Skeletal muscle tissue (tissue), 4 donors: ENCODE measurements around the gene OSBPL7. TPM values are rescaled to one million over a fixed set of nuclear protein-coding genes. Genes with fewer than 3 reads are reported as not detected.

Source experiments
- H3K27ac ChIP-seq: one replicate; pipeline ENCODE4 v1.7.0; 2013; ENCODE audit warnings: mild to moderate bottlenecking, low read depth, low read length, inconsistent platforms
- H3K27me3 ChIP-seq, 3 donors: one replicate each; pipeline ENCODE4 v1.7.0; 2013; ENCODE audit warnings: low read length in 3 of 3; ENCODE audit not compliant: control insufficient read depth in 3 of 3, insufficient read depth in 3 of 3
- H3K36me3 ChIP-seq, 3 donors: one replicate each; pipeline ENCODE4 v1.7.0; 2013; ENCODE audit warnings: low read length in 3 of 3; ENCODE audit not compliant: control insufficient read depth in 3 of 3, insufficient read depth in 3 of 3
- H3K4me1 ChIP-seq, 3 donors: one replicate each; pipeline ENCODE4 v1.7.0; 2013; ENCODE audit warnings: low read length in 3 of 3, mild to moderate bottlenecking in 3 of 3; ENCODE audit not compliant: control insufficient read depth in 3 of 3, insufficient read depth in 3 of 3
- H3K4me3 ChIP-seq, 3 donors: one replicate each; pipeline ENCODE4 v1.7.0; 2013; ENCODE audit warnings: low read length in 3 of 3
- H3K9ac ChIP-seq, 3 donors: one replicate each; pipeline ENCODE4 v1.7.0; 2013; ENCODE audit warnings: low read length in 3 of 3, mild to moderate bottlenecking in 3 of 3, moderate library complexity in 2 of 3, low read depth in 1 of 3
- H3K9me3 ChIP-seq, 3 donors: one replicate each; pipeline ENCODE4 v1.7.0; 2013; ENCODE audit warnings: low read length in 3 of 3; ENCODE audit not compliant: control insufficient read depth in 3 of 3
- total RNA-seq: library from RNA; depleted of rRNA; stranded (reverse); fragments of >200 nt; gene quantifications from one replicate; pipeline ENCODE4 v1.2.3, GENCODE V29; 2014
- donor health status: Osteomylitis.

Gene OSBPL7
- total RNA-seq, 1 donor from 2014 or later, result 8.4 TPM

DNA sequence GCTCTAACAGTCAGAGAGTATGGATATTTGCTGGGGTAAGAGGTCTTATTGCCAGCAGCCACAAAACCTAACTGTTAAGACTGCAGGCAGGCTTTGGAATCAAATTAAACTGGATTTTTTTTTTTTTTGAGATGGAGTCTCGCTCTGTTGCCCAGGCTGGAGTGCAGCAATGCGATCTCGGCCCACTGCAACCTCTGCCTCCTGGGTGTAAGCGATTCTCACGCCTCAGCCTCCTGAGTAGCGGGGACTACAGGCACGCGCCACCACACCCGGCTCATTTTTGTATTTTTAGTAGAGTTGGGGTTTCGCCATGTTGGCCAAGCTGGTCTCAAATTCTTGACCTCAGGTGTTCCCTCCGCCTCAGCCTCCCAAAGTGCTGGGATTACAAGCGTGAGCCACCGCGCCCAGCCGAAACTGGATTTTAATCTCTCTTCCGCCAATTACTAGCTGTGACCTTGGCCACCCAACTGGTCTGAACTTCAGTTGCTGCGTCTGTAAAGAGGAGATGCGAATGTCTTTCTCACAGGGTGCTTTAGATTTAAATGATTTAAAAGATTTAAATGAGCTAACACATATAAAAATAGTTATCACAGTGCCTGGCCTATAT, 8.9 kb upstream of the OSBPL7 start:
- Histone ChIP-seq H3K4me1 (peaks cover 20 to 24% (median 22%) of the 10 kb centered on the region in 3 donors), H3K9me3 (no peaks in the 10 kb centered on the region)

DNA sequence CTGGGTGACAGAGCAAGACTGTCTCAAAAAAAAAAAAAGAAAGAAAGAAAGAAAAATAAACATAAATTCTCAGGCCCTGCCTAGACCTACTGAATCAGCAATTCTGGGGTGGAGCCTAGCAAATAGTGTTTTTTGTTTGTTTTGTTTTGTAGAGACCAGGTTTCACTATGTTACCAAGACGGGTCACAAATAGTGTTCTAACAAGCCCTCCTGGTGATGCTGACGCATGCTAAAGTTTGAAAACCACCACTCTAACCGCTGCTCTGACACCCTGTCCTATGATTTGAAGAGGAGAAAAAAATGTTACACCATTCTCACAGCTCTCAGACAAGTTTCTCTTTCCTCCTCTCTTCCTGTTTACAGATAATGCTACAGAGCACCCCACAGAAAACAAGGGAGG, 8.3 kb upstream of the OSBPL7 start:
- Histone ChIP-seq H3K9ac (no peak overlapping the region), H3K4me1 (peaks cover 19 to 23% (median 20%) of the 10 kb centered on the region in 3 donors), H3K4me3 (peak overlapping the region in 1 of 3 donors; percentile 98), H3K27ac (no peak overlapping the region), H3K36me3 (peaks cover 24 to 30% (median 28%) of the 10 kb centered on the region in 3 donors), H3K27me3 (no peaks in the 10 kb centered on the region), H3K9me3 (no peaks in the 10 kb centered on the region)

More for the DNA sequence above, 8.9 kb upstream of the OSBPL7 start:
- Histone ChIP-seq H3K36me3 (peaks cover 20 to 27% (median 25%) of the 10 kb centered on the region in 3 donors), H3K9ac (peak overlapping the region; percentile 77 to 95 (median 83)), H3K4me3 (peak overlapping the region; percentile 88 to 100 (median 98)), H3K27me3 (no peaks in the 10 kb centered on the region), H3K27ac (peak overlapping the region; percentile 63)

DNA sequence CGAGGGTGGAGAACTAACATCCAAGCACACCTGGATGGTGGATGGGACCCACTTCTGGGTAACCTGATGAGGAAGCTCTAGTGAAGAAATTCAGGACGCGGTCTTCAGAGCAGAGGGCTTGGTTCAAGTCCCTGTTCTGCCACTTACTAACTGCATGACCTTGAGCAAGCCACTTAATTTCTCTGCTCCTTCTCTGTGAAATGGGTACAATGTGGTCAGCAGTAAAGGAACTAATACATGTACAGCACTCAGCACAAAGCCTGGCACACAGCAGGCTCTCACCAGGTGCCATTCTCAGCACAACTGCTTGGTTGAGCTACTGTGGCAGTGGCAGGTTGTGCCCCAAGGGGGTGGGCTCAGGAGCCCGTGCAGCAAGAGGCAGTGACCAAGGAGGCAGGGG, 1.9 kb upstream of the OSBPL7 start:
- no peak overlapping the region for H3K9ac ChIP-seq
- H3K27ac ChIP-seq, result no peak overlapping the region
- H3K4me1 ChIP-seq, result peaks cover 27 to 45% (median 31%) of the 10 kb centered on the region in 3 donors
- H3K9me3 ChIP-seq, result no peaks in the 10 kb centered on the region
- peaks cover 42 to 53% (median 48%) of the 10 kb centered on the region in 3 donors for H3K36me3 ChIP-seq
- no peak overlapping the region for H3K4me3 ChIP-seq
- H3K27me3 ChIP-seq, result no peaks in the 10 kb centered on the region

DNA sequence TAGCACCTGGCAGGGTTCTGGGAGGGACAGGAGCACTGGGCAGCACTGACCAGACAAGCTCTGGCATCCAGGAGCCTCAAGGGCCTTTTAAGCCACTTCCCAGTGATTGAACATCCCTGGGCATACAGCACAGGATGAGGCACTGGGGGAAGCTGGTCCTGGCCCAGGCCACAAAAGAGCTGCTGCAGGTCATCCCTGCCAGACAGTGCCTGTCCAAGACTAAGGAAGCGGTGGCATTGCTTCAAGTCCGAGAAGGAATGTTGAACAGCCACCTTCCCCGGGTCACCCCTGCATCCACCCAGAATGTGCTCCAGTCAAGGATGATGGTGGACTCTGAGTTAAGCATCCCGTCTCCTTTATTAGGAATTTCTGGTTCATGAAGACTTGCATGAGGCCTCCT, 1.2 kb upstream of the OSBPL7 start:
- peak overlapping the region in 2 of 3 donors; percentile 6 to 89 for H3K4me3 ChIP-seq
- peaks cover 44 to 55% (median 51%) of the 10 kb centered on the region in 3 donors for H3K36me3 ChIP-seq
- peak overlapping the region; percentile 89 for H3K27ac ChIP-seq

DNA sequence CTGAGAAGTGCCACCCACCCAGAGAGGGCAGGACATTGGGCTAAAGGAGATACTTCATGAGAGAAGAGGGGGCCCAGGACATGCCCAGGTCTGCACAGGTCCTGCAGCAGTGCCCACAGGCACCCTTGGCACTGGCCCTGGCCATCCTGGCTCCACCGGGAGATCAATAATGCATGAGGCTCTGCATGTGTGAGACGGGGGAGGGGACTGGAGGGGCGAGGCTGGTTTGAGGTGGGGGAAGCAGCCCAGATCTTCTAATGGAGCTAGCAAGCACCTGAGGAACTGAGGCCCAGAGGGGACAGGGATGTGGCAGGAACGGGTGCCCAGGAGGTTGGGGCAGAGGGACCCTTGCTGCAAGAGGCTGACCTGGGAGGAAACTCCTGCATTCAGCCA, 567 bp downstream of the OSBPL7 start:
- Histone ChIP-seq H3K36me3 (peaks cover 44 to 57% (median 54%) of the 10 kb centered on the region in 3 donors), H3K4me3 (peak overlapping the region; percentile 89 to 90 (median 90)), H3K27me3 (no peaks in the 10 kb centered on the region), H3K9me3 (no peaks in the 10 kb centered on the region), H3K27ac (peak overlapping the region; percentile 89), H3K9ac (peak overlapping the region; percentile 81 to 97 (median 88)), H3K4me1 (peaks cover 27 to 53% (median 31%) of the 10 kb centered on the region in 3 donors)

More for the DNA sequence above, 1.2 kb upstream of the OSBPL7 start:
- Histone ChIP-seq H3K27me3 (no peaks in the 10 kb centered on the region), H3K9ac (peak overlapping the region; percentile 38 to 81 (median 57)), H3K9me3 (no peaks in the 10 kb centered on the region), H3K4me1 (peaks cover 27 to 50% (median 31%) of the 10 kb centered on the region in 3 donors)

DNA sequence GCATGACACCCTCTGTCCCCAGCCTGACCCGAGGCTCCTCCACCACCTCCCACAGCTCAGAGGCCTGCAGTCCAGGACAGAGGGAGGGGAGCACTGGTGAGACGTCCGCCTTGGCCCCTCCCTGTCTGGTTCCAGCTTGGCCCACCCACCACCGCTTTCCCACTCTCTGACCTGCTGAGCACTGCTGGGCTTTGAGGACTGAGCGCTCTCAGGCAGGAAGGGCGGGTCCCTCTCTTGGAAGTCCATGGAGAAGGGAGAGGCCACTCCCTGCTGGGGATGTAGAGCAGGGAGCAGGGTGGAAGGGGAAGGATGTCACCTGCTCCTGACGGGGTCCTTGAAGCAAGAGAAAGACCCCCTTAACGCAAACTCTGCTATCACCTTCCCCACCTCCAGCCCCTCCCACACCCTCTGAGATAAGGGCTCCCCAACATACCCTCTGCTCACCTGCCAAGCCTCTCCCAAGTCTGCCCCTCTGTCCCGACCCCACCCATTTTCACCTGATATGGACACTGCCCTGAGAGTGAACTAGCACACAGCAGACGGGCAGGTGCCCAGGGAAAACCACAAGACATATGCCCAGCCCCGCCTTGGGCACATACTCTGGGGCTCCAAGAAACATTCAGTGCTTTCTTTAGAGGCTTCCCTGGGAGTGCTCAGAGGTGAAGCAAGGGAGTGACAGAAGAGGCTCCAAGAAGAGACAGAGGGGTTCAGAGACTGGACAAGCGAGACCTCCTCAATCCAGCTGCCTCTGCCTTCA, 1.4 kb downstream of the OSBPL7 start:
- Histone ChIP-seq H3K27me3 (no peaks in the 10 kb centered on the region), H3K4me1 (peaks cover 27 to 57% (median 31%) of the 10 kb centered on the region in 3 donors), H3K9ac (peak overlapping the region; percentile 81 to 97 (median 88)), H3K9me3 (no peaks in the 10 kb centered on the region), H3K36me3 (peaks cover 46 to 61% (median 56%) of the 10 kb centered on the region in 3 donors), H3K4me3 (peak overlapping the region; percentile 89 to 90 (median 90)), H3K27ac (peak overlapping the region; percentile 89)

DNA sequence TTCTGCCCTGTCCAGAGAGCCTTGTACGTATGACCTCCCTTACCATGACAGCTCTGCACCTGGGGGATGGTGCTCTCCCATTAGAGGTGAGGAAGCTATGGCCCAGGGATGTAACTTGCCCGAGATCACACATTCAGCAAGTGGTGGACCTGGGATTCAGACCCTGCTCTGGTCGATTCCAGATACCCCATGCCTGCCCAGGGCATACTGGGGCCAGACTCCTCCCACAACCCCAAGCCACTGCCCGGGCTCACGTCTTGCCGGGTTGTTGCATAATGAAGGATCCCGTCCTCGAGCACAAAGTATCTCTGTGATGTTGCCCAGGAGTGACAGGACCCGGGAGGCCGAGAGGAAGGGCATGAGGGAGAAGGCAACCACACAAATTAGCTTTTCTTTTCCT, 2.1 kb downstream of the OSBPL7 start:
- H3K27me3 ChIP-seq, result no peaks in the 10 kb centered on the region
- H3K27ac ChIP-seq, result no peak overlapping the region
- H3K36me3 ChIP-seq, result peaks cover 50 to 66% (median 63%) of the 10 kb centered on the region in 3 donors
- no peak overlapping the region for H3K4me3 ChIP-seq
- H3K9ac ChIP-seq, result no peak overlapping the region
- H3K4me1 ChIP-seq, result peaks cover 27 to 60% (median 31%) of the 10 kb centered on the region in 3 donors
- H3K9me3 ChIP-seq, result no peaks in the 10 kb centered on the region

DNA sequence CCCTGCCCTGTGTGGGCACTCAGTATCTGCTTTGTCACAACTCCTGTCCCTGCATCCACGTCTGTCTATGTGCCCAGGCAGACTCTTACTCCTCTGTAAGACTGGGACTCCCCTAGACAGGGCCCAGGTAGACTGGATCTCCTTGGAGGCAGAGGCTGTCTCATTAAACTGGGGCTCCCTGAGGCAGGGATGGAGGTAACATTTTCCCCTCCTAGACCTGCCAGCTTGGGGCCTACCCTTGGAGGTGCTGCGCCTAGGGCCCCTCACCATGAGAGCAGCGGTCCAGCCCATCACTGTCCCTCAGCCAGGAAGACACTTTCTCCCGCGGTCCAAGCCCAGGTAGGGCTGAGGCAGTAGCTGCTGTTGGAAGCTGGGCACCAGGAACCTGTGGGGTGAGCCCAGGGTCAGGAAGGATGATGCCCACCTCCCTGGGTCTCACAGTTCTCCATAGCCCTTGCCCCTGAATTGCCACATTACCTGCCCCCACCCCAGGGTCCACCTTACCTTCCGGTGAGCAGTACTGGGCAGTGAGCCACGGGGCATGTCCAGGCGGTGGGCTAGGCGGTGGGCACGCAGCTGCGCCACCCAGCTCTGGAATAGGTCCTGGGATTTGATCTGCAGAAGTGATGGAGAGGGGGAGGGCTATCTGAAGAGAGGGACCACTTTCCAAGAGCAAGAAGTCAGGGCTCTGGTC, 3.4 kb downstream of the OSBPL7 start:
- H3K4me3 ChIP-seq, result no peak overlapping the region

DNA sequence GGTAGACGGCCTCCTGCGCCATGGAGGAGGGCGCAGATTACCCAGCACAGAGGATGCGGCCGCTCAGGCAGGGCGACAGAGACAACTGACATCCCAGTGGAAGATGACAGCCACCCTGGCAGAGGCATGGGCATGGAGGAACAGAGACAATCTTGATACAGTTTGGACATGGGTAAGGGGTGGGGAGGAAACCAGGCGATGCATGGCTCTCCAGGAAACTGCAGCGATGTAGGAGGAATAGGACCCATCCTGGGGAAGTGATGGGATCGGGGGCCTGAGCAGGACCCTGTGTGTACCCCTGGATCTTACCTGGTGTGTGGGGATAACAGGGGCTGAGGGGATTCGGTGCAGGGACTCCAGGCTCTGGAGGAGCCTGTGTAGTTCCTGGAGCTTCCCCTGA, 4.6 kb downstream of the OSBPL7 start:
- H3K9ac ChIP-seq, result no peak overlapping the region
- no peaks in the 10 kb centered on the region for H3K9me3 ChIP-seq
- H3K4me3 ChIP-seq, result no peak overlapping the region
- H3K36me3 ChIP-seq, result peaks cover 50 to 74% (median 73%) of the 10 kb centered on the region in 3 donors
- H3K27me3 ChIP-seq, result no peaks in the 10 kb centered on the region
- peaks cover 18 to 60% (median 25%) of the 10 kb centered on the region in 3 donors for H3K4me1 ChIP-seq
- H3K27ac ChIP-seq, result no peak overlapping the region

More for the DNA sequence above, 3.4 kb downstream of the OSBPL7 start:
- peaks cover 27 to 63% (median 30%) of the 10 kb centered on the region in 3 donors for H3K4me1 ChIP-seq
- no peak overlapping the region for H3K9ac ChIP-seq
- peaks cover 43 to 66% (median 63%) of the 10 kb centered on the region in 3 donors for H3K36me3 ChIP-seq
- H3K27ac ChIP-seq, result no peak overlapping the region
- H3K27me3 ChIP-seq, result no peaks in the 10 kb centered on the region
- H3K9me3 ChIP-seq, result no peaks in the 10 kb centered on the region
